Neural cell (in vitro differentiated cells): Measurements from ENCODE around the gene PRRT4. TPM values are rescaled to one million over a fixed set of nuclear protein-coding genes. Genes with fewer than 3 reads are reported as not detected.

Experiments
- H2AFZ ChIP-seq: fragments of 200-600, 300-800 bp; sonication (generic), shearing (Covaris generic); 2 replicates; pipeline ENCODE4 v1.6.0; 2014; ENCODE audit warnings: low read depth, mild to moderate bottlenecking, antibody characterized with exemption, low read length, moderate library complexity
- H3F3A ChIP-seq: fragments of 200-600 bp; shearing (Covaris generic); 2 replicates; pipeline ENCODE4 v1.6.1; 2016; ENCODE audit warnings: mild to moderate bottlenecking, moderate library complexity, mixed read lengths, antibody characterized with exemption, low read length; ENCODE audit not compliant: insufficient read depth, poor library complexity, severe bottlenecking
- H3K27ac ChIP-seq: fragments of 200-600, 300-800 bp; sonication (generic), shearing (Covaris generic); 2 replicates; pipeline ENCODE4 v1.5.1; 2014; ENCODE audit warnings: mild to moderate bottlenecking, low read length, moderate library complexity
- H3K27me3 ChIP-seq: fragments of 300-800, 200-600 bp; sonication (generic), shearing (Covaris generic); 2 replicates; pipeline ENCODE4 v1.6.0; 2014; ENCODE audit warnings: mild to moderate bottlenecking, low read depth, low read length, moderate library complexity; ENCODE audit not compliant: insufficient read depth
- H3K36me3 ChIP-seq: fragments of 300-800, 200-600 bp; sonication (generic), shearing (Covaris generic); 2 replicates; pipeline ENCODE4 v1.5.1; 2014; ENCODE audit warnings: mild to moderate bottlenecking, antibody characterized with exemption, low read length, moderate library complexity; ENCODE audit not compliant: insufficient read depth
- H3K4me2 ChIP-seq: fragments of 300-800, 200-600 bp; sonication (generic), shearing (Covaris generic); 2 replicates; pipeline ENCODE4 v1.6.0; 2014; ENCODE audit warnings: mild to moderate bottlenecking, low read length
- H3K4me3 ChIP-seq: fragments of 300-800, 200-600 bp; sonication (generic), shearing (Covaris generic); 2 replicates; pipeline ENCODE4 v1.5.1; 2014; ENCODE audit warnings: mild to moderate bottlenecking, low read length, moderate library complexity
- H3K79me2 ChIP-seq: fragments of 200-600 bp; shearing (Covaris generic); replicated peaks from 2 replicates; pipeline ENCODE4 v1.6.0; 2014; ENCODE audit warnings: mild to moderate bottlenecking, low read length, moderate library complexity; ENCODE audit not compliant: insufficient read depth
- H3K9ac ChIP-seq: fragments of 300-800, 200-600 bp; sonication (generic), shearing (Covaris generic); 2 replicates; pipeline ENCODE4 v1.6.1; 2016; ENCODE audit warnings: mild to moderate bottlenecking, low read length, mixed read lengths
- H3K9me2 ChIP-seq: fragments of 200-600 bp; shearing (Covaris generic); 2 replicates; pipeline ENCODE4 v1.6.1; 2016; ENCODE audit warnings: mild to moderate bottlenecking, low read length, mixed read lengths; ENCODE audit not compliant: insufficient read depth
- H3K9me3 ChIP-seq: fragments of 200-600, 300-800 bp; sonication (generic), shearing (Covaris generic); 2 replicates; pipeline ENCODE4 v1.6.1; 2016; ENCODE audit warnings: mild to moderate bottlenecking, mixed run types, low read length, moderate library complexity, mixed read lengths
- H4K20me1 ChIP-seq: fragments of 200-600 bp; shearing (Covaris generic); 2 replicates; pipeline ENCODE4 v1.6.1; 2016; ENCODE audit warnings: mild to moderate bottlenecking, mixed run types; ENCODE audit not compliant: insufficient read depth
- CTCF ChIP-seq: fragments of 450-650 bp; IDR thresholded peaks from 2 replicates; pipeline ENCODE4 v1.5.1; 2014; ENCODE audit warnings: antibody characterized with exemption, mild to moderate bottlenecking, moderate library complexity; ENCODE audit not compliant: poor library complexity, severe bottlenecking
- EP300 ChIP-seq: fragments of 450-650 bp; conservative IDR thresholded peaks from 2 replicates; pipeline ENCODE4 v1.6.1; 2014; ENCODE audit warnings: antibody characterized with exemption, mild to moderate bottlenecking, moderate library complexity; ENCODE audit not compliant: poor library complexity, severe bottlenecking
- EZH2 ChIP-seq: fragments of 200-600, 300-800 bp; shearing (Covaris generic), sonication (generic); IDR thresholded peaks from 2 replicates; pipeline ENCODE4 v1.6.1; 2014; ENCODE audit warnings: antibody characterized with exemption, low read length, borderline replicate concordance, mild to moderate bottlenecking; ENCODE audit not compliant: insufficient read depth, poor library complexity, severe bottlenecking
- MXI1 ChIP-seq: fragments of 450-650 bp; conservative IDR thresholded peaks from 2 replicates; pipeline ENCODE4 v1.6.1; 2014; ENCODE audit warnings: antibody characterized with exemption, mild to moderate bottlenecking; ENCODE audit not compliant: poor library complexity, severe bottlenecking
- POLR2AphosphoS5 ChIP-seq: IDR thresholded peaks from 2 replicates; pipeline ENCODE4 v1.6.1; 2012
- RAD21 ChIP-seq: fragments of 450-650 bp; conservative IDR thresholded peaks from 2 replicates; pipeline ENCODE4 v1.6.1; 2014; ENCODE audit warnings: antibody characterized with exemption, mild to moderate bottlenecking, moderate library complexity
- REST ChIP-seq: IDR thresholded peaks from 2 replicates; pipeline ENCODE4 v1.6.1; 2012; ENCODE audit warnings: borderline replicate concordance
- SMC3 ChIP-seq: fragments of 450-650 bp; conservative IDR thresholded peaks from 2 replicates; pipeline ENCODE4 v1.6.1; 2014; ENCODE audit warnings: antibody characterized with exemption, mild to moderate bottlenecking, moderate library complexity; ENCODE audit not compliant: poor library complexity
- TAF1 ChIP-seq: IDR thresholded peaks from 2 replicates; pipeline ENCODE4 v1.6.1; 2012; ENCODE audit warnings: low read depth
- polyA plus RNA-seq: library from polyadenylated mRNA; depleted of rRNA; stranded (reverse); fragments of >200 nt; gene quantifications from 2 replicates; pipeline ENCODE4 v1.2.3, GENCODE V29; 2014

The PRRT4 gene
- polyA plus RNA-seq, 1 donor from 2014 or later, result 32.5 TPM

GRCh38 chr7:128318691-128319090 lies 42.8 kb downstream of the PRRT4 start:
- TF ChIP-seq EZH2 (no peak), EP300 (no peak), CTCF (no peak), SMC3 (no peak), REST (no peak), POLR2AphosphoS5 (no peak), TAF1 (no peak), MXI1 (no peak), RAD21 (no peak)
- no peaks in the 10 kb centered on the region for H3K9me2 ChIP-seq
- H3K27me3 ChIP-seq, result no peaks in the 10 kb centered on the region
- no peak overlapping the region for H2AFZ ChIP-seq
- no peak overlapping the region for H3K27ac ChIP-seq
- no peak overlapping the region for H3K9ac ChIP-seq
- no peak overlapping the region for H3K4me2 ChIP-seq
- no peaks in the 10 kb centered on the region for H3K9me3 ChIP-seq
- H3K79me2 ChIP-seq, result no peaks in the 10 kb centered on the region
- H3F3A ChIP-seq, result no peaks in the 10 kb centered on the region
- peaks cover 11% of the 10 kb centered on the region for H3K36me3 ChIP-seq
- no peak overlapping the region for H3K4me3 ChIP-seq
- H4K20me1 ChIP-seq, result no peaks in the 10 kb centered on the region

GRCh38 chr7:128311013-128311412 lies 50.5 kb downstream of the PRRT4 start:
- Histone ChIP-seq H4K20me1 (no peaks in the 10 kb centered on the region), H2AFZ (no peak overlapping the region), H3K9ac (no peak overlapping the region), H3K9me3 (no peaks in the 10 kb centered on the region), H3K36me3 (peaks cover 12% of the 10 kb centered on the region), H3K79me2 (no peaks in the 10 kb centered on the region), H3K9me2 (no peaks in the 10 kb centered on the region), H3F3A (no peaks in the 10 kb centered on the region), H3K4me2 (no peak overlapping the region), H3K27me3 (no peaks in the 10 kb centered on the region), H3K4me3 (no peak overlapping the region), H3K27ac (no peak overlapping the region)
- no peak for TF ChIP-seq TAF1
- no peak for TF ChIP-seq CTCF
- no peak for TF ChIP-seq SMC3
- TF ChIP-seq EP300, result no peak
